Caco-2 (cell line): Measurements from ENCODE around the gene MCRS1. TPM values are rescaled to one million over a fixed set of nuclear protein-coding genes. Genes with fewer than 3 reads are reported as not detected.

ENCODE experiments used
- BruUV-seq: library from RNA; stranded (reverse); fragments of 400-500 nt; replicated peaks from 2 replicates; lab custom pipeline; 2021; lab: Mats Ljungman, UMichigan
- CTCF ChIA-PET: fragments of 300-600 bp; sonication (Branson Sonifier 250); formaldehyde crosslinking; loops from one replicate; lab custom pipeline; 2022; ENCODE audit warnings: antibody characterized with exemption; lab: Charles Lee
- POLR2A ChIA-PET: fragments of 300-600 bp; sonication (Branson Sonifier 250); formaldehyde crosslinking; loops from one replicate; lab custom pipeline; 2022; ENCODE audit warnings: antibody characterized with exemption; lab: Charles Lee
- DNase-seq, 2 experiments: peaks; one replicate each; pipeline versions ENCODE4 v3.0.0 to v3.0.0-alpha.2; 2020 to 2022
- H3K27me3 ChIP-seq: replicated peaks from 2 replicates; pipeline ENCODE4 v1.6.0; 2011; ENCODE audit warnings: low read length; ENCODE audit not compliant: control insufficient read depth, insufficient read depth
- H3K36me3 ChIP-seq: 2 replicates; pipeline ENCODE4 v1.5.1; 2011; ENCODE audit warnings: low read length; ENCODE audit not compliant: control insufficient read depth, insufficient read depth
- H3K4me1 ChIP-seq: fragments of 250-450 bp; sonication (Bioruptor Pico); 2 replicates; pipeline ENCODE4 v1.5.1; 2020; ENCODE audit warnings: mild to moderate bottlenecking
- H3K4me3 ChIP-seq: 2 replicates; pipeline ENCODE4 v1.5.1; 2011; ENCODE audit warnings: low read depth, mild to moderate bottlenecking, control low read depth, low read length
- H3K9me3 ChIP-seq: fragments of 250-450 bp; sonication (Bioruptor Pico); 2 replicates; pipeline ENCODE4 v1.5.1; 2020; ENCODE audit warnings: mild to moderate bottlenecking, moderate library complexity
- H3K27ac Mint-ChIP-seq: one replicate; pipeline ENCODE4 v1.8.0; 2022; ENCODE audit warnings: mixed read lengths; ENCODE audit not compliant: unreplicated experiment
- H3K27me3 Mint-ChIP-seq: one replicate; pipeline ENCODE4 v1.8.0; 2022; ENCODE audit warnings: mixed read lengths; ENCODE audit not compliant: insufficient read depth, unreplicated experiment
- H3K36me3 Mint-ChIP-seq: one replicate; pipeline ENCODE4 v1.8.0; 2022; ENCODE audit warnings: mild to moderate bottlenecking, mixed read lengths; ENCODE audit not compliant: insufficient read depth, unreplicated experiment
- H3K4me1 Mint-ChIP-seq: one replicate; pipeline ENCODE4 v1.8.0; 2022; ENCODE audit warnings: low read depth, mixed read lengths; ENCODE audit not compliant: unreplicated experiment
- H3K4me3 Mint-ChIP-seq: one replicate; pipeline ENCODE4 v1.8.0; 2022; ENCODE audit warnings: mild to moderate bottlenecking, moderate library complexity, mixed read lengths; ENCODE audit not compliant: unreplicated experiment
- H3K9me3 Mint-ChIP-seq: one replicate; pipeline ENCODE4 v1.8.0; 2022; ENCODE audit warnings: mixed read lengths; ENCODE audit not compliant: unreplicated experiment
- intact Hi-C: fragments of 100-400 bp; cut with micrococcal nuclease; formaldehyde crosslinking; loops from one replicate; pipeline ENCODE4 v1.10.0; 2022; ENCODE audit not compliant: unreplicated experiment
- total RNA-seq: library from RNA; stranded (reverse); gene quantifications from 2 replicates; pipeline ENCODE4 v1.2.3, GENCODE V29; 2022
- TF ChIP-seq, protein P1 (sequence below), 2 experiments: fragments of 200-600 bp in 1 of 2; IDR thresholded peaks; 1 replicate in 1 of 2; 2 replicates in 1 of 2; pipeline versions ENCODE4 v1.5.1 to v1.8.0; 2011 to 2022; ENCODE audit warnings: antibody characterized with exemption in 1 of 2, control low read depth in 1 of 2, inconsistent platforms in 1 of 2, low read depth in 1 of 2, low read length in 1 of 2, mild to moderate bottlenecking in 1 of 2, moderate library complexity in 1 of 2; ENCODE audit not compliant: insufficient read depth in 1 of 2, severe bottlenecking in 1 of 2, unreplicated experiment in 1 of 2

MCRS1 gene
- total RNA-seq, 1 experiment from 2014 or later: 122 TPM

DNA sequence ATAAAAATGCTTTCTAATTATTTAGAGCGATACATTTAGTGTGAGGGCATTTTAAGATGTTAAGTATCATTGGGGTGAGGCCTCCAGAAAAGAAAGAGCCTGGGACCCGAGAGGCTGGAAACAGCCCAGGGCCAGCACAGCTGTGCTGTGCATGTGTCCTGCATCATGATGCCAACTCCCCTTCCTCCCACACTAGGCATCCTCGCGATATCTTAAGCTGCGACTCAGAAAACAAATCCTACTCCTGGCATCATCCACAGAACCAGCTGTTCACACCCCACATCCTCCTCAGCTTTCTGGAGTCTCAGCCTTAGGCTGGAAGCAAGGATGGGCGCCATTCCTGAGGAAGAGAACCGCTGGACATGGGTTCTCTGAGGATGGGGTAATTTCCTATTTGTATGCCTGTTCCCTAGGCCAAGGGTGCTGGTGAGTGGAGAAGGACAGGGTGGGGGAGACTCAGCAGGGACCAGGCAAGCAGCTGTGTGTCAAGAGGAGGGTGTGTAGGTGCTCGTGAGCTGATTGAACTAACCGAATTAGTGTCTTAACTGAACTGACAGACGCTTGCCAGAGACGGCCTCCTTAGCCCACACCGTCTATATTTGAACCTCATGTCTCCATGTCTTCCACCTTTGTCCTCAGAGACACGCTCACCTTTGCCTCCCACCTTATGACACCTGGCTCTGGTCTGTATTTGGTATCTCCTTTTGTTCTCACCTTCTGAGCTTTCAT, 15.6 kb upstream of the MCRS1 start:
- H3K4me3 ChIP-seq: no peak overlapping the region
- H3K36me3 ChIP-seq: peaks cover 4% of the 10 kb centered on the region
- Mint-ChIP-seq H3K4me3 (no peak overlapping the region), H3K36me3 (peaks cover 24% of the 10 kb centered on the region), H3K27me3 (no peaks in the 10 kb centered on the region), H3K27ac (no peak overlapping the region), H3K9me3 (no peaks in the 10 kb centered on the region), H3K4me1 (peaks cover 26% of the 10 kb centered on the region)
- H3K9me3 ChIP-seq: no peaks in the 10 kb centered on the region
- CTCF ChIA-PET: interaction anchor here (0.5 to 1.7 kb wide), 10 partner anchors 15 to 225 kb away, joined by 3 to 13 read pairs (median 4); partner anchors contain the start of genes MCRS1, PRPF40B and TMBIM6
- intact Hi-C loops: no loop called here
- no peak for DNase-seq
- no TSS peak for BruUV-seq
- peaks cover 30% of the 10 kb centered on the region for H3K4me1 ChIP-seq
- POLR2A ChIA-PET: interaction anchor here (0.6 to 1.0 kb wide), 3 partner anchors 16 to 157 kb away, joined by 3 to 4 read pairs (median 3); partner anchors contain the start of gene MCRS1
- TF ChIP-seq, protein P1, sequence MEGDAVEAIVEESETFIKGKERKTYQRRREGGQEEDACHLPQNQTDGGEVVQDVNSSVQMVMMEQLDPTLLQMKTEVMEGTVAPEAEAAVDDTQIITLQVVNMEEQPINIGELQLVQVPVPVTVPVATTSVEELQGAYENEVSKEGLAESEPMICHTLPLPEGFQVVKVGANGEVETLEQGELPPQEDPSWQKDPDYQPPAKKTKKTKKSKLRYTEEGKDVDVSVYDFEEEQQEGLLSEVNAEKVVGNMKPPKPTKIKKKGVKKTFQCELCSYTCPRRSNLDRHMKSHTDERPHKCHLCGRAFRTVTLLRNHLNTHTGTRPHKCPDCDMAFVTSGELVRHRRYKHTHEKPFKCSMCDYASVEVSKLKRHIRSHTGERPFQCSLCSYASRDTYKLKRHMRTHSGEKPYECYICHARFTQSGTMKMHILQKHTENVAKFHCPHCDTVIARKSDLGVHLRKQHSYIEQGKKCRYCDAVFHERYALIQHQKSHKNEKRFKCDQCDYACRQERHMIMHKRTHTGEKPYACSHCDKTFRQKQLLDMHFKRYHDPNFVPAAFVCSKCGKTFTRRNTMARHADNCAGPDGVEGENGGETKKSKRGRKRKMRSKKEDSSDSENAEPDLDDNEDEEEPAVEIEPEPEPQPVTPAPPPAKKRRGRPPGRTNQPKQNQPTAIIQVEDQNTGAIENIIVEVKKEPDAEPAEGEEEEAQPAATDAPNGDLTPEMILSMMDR (IDR thresholded peaks at IDR 0.05; ENCODE audit: insufficient read depth in 1 of 2, low read depth in 1 of 2, low read length in 1 of 2, severe bottlenecking in 1 of 2, unreplicated experiment in 1 of 2): no peak
- H3K27me3 ChIP-seq: no peaks in the 10 kb centered on the region

DNA sequence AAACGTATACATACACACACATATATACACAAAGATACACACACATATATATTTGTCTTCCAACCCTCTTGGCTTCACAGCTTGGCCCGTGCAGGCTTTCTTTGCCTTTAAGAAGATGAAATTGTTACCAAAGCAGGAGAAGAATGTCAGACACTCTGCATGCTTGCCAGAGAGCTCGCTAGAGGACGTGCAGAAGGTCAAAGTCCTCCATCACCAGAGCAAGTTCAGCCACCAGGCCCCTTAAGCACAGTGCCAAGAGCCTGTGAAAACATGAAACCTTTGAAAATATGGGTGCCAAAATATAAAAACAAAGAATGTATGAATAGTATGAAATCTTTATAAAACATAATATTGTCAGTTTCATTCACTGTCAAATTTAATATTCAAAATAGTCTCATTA, 14.9 kb upstream of the MCRS1 start:
- H3K9me3 ChIP-seq: no peaks in the 10 kb centered on the region
- ChIA-PET POLR2A (interaction anchor here (0.6 to 1.0 kb wide), 3 partner anchors 15 to 158 kb away, joined by 3 to 4 read pairs (median 3); partner anchors contain the start of gene MCRS1), CTCF (interaction anchor here (0.5 to 1.7 kb wide), 10 partner anchors 14 to 264 kb away, joined by 3 to 13 read pairs (median 4); partner anchors contain the start of genes MCRS1, PRPF40B and TMBIM6)
- DNase-seq: peak in 1 of 2 experiments; percentile 37
- H3K36me3 ChIP-seq: peaks cover 4% of the 10 kb centered on the region
- H3K4me1 Mint-ChIP-seq: peaks cover 26% of the 10 kb centered on the region
- intact Hi-C loops: no loop called here
- no peaks in the 10 kb centered on the region for H3K27me3 Mint-ChIP-seq
- no peaks in the 10 kb centered on the region for H3K27me3 ChIP-seq
- peaks cover 30% of the 10 kb centered on the region for H3K4me1 ChIP-seq
- H3K4me3 ChIP-seq: no peak overlapping the region
- peak overlapping the region; percentile 14 for H3K27ac Mint-ChIP-seq
- BruUV-seq: no TSS peak
- H3K36me3 Mint-ChIP-seq: peaks cover 24% of the 10 kb centered on the region
- TF ChIP-seq, protein P1 (IDR thresholded peaks at IDR 0.05; ENCODE audit: insufficient read depth in 1 of 2, low read depth in 1 of 2, low read length in 1 of 2, severe bottlenecking in 1 of 2, unreplicated experiment in 1 of 2): no peak
- H3K4me3 Mint-ChIP-seq: no peak overlapping the region
- no peaks in the 10 kb centered on the region for H3K9me3 Mint-ChIP-seq

DNA sequence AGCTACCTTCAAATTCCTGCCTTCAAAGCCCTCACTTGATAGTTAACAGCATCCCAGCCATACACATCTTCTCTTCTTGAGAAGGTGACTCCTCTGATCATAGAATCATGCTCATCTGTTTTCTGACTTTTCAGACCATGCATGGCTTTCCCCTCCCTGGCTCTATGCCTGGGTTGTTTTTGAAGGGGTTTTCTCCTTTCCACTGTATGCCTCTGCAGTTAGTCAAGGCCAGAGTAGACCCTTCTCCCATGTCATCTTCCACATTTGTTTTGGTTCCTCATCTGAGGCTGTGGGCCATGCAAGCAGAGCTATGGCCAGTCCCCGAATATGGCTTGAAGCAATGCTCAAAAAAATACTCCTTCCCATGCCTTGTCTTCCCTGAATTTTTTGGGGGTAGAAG, 14.3 kb upstream of the MCRS1 start:
- BruUV-seq: no TSS peak
- peaks cover 30% of the 10 kb centered on the region for H3K4me1 ChIP-seq
- Mint-ChIP-seq H3K4me1 (peaks cover 26% of the 10 kb centered on the region), H3K36me3 (peaks cover 24% of the 10 kb centered on the region), H3K27ac (peak overlapping the region; percentile 14), H3K9me3 (no peaks in the 10 kb centered on the region), H3K4me3 (no peak overlapping the region), H3K27me3 (no peaks in the 10 kb centered on the region)
- TF ChIP-seq, protein P1 (IDR thresholded peaks at IDR 0.05; ENCODE audit: insufficient read depth in 1 of 2, low read depth in 1 of 2, low read length in 1 of 2, severe bottlenecking in 1 of 2, unreplicated experiment in 1 of 2): no peak
- DNase-seq: no peak
- intact Hi-C loops: no loop called here
- POLR2A ChIA-PET: interaction anchor here (1.0 kb wide), 1 partner anchor 159 kb away, joined by 3 read pairs; no protein-coding TSS in a partner anchor
- H3K4me3 ChIP-seq: no peak overlapping the region
- CTCF ChIA-PET: interaction anchor here (0.6 to 2.6 kb wide), 7 partner anchors 13 to 263 kb away, joined by 3 to 20 read pairs (median 5); partner anchors contain the start of genes MCRS1 and PRPF40B
- H3K27me3 ChIP-seq: no peaks in the 10 kb centered on the region
- peaks cover 4% of the 10 kb centered on the region for H3K36me3 ChIP-seq
- no peaks in the 10 kb centered on the region for H3K9me3 ChIP-seq
